Inflammatory macrophage treated with lipopolysaccharide for 4 hours (primary cell): ENCODE measurements around the gene BORCS5.
A peak's percentile ranks its signal among the peaks of the same experiment; 100 is the strongest.
"Not testable (repeated sequence)": the region's sequence is repeated elsewhere in the genome, so short reads cannot be mapped to it uniquely, and the experiment has no call there.

ENCODE experiments used
- DNase-seq: peaks from one replicate; pipeline ENCODE4 v3.0.0-alpha.2; 2020

Gene BORCS5

DNA sequence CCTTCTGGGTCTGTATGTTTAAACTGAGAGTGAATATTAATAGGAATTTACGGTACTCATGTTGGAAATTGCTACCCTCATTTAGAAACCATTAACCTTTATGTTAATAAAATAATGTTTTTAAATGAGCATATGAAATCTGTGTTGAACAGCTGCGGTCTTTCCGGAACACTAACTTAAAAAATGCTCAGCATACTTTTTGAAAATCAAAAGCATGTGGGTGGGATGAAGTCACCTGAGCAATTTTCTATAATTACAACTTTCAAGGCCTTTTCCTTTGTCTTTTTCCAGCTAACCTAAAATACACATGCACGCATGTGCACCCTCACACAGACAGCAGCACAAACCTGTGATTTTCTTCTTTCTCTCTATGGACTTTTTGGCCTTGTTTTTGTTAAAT is 39.8 kb downstream of the BORCS5 start:
- DNase-seq: no peak

DNA sequence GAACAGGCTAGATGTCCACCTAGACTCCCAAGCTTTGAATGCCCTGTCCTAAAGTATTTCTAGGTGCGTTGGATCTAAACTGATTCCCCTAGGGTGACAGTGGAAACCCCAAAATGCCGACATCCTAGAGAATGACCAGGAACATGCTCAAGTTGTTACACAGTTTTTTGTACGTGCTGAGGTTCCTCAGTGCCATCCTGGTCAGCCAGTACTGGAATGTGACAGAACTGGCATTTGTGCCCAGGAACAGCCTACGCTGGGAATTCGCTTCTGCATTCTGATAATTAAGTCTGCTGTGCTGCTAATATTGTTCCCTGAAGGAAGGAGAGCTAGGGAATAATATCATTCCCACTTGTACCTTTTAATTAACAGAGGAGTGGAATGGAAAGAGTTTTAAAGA is 40.3 kb downstream of the BORCS5 start:
- DNase-seq: no peak

- DNase-seq: peak; percentile 36
Observed at GRCh38 chr12:12398026-12398859, 41.4 kb downstream of the BORCS5 start.

DNA sequence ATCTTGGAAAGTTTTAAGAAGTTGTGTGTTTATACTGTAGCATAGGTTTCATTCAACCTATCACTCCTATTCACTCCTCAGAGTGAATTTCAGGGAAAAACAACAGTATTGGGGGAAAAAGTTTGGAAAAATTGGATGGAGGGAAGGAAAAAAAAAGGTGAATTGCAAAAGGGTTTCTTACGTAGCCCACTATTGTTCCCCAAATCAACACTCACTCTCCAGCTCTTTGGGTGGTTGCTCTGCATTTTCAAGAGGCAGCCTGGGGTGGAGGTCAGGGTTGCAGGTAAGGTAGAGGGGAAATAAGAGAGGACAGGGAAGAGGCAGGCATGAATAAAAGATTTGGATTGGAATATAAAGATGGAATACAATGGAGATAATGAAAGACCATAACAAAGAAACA is 42.3 kb downstream of the BORCS5 start:
- no peak for DNase-seq

GRCh38 chr12:12399776-12400305 is 43.0 kb downstream of the BORCS5 start:
- DNase-seq: no peak

DNA sequence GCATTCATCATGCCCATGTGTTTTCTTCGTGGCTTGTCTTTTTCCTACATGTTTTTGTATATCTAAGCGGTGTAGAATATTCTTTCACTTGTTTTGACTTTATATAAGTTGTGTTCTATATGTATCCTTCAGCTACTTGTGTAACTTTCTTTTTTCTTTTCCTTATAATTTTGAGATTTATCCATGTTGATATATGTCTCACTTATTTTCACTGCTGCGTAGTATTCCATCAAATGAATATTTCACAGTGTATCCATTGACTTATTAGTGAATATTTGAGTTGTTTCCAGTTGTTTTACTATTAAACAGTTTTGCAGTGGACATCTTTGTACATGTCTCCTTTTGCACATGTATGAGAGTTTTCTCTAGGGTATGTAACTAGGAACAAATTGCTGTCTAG is 43.9 kb downstream of the BORCS5 start:
- no peak for DNase-seq

DNA sequence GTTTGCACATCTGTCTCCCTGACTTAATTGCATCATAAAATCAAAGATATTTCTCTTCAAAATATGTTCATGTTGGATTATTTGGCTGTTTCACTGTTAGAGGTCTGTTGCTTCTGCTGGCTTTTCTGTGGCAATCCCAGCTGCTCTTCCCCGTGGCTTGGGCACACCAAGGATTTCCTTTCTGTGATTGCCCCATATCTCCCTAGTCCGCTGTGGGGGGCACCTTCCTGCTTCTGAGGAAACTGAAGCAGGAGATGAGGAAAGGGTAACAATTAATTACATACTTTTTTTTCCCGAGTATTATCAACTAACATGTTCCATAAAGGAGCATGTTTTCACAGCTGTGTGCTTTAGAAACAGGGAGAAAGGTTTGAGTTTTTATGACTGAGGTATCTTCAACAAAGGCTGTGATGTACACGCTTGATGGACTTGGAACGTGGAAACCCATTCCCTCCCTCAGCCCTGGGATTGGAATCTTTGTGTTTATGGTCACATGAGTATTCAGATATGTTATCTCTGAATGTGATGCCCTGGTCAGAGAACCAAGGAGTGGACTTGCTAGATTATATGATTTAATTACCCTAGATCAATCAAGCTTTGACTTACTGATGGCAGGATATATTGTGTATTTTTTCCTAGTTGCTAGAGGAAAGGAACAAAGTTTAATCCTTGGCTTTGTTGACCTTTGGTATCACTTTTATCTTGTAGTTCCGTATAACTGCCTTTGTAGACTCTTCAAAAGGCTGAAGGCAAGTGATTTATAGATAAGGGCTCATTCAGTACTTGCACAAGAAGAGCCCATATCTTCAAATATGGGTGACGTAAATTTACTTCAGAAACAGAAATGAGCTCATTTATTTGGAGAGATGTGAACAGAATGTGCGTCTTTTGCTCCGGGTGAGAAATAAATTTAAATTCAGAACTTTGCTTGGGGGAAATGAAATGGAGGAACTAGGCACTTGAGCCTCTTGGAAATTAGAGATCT is 46.7 kb downstream of the BORCS5 start:
- peak; percentile 39 for DNase-seq

DNA sequence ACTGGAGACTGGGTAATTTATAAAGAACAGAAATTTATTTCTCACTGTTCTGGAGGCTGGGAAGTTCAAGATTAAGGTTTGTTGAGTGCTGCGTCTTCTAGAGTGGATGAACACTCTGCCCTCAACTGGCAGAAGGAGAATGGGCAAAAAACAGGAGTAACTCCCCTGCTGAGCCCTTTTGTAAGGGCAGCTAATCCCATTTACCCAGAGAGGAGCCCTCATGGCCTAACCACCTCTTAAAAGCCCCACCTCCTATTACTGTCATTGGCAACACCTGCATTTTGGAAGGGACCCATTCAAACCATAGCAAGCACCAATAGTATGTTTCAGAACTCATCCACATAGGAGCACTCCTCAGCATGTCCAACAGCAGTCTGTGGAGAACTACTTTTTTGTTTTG is 47.4 kb downstream of the BORCS5 start:
- no peak for DNase-seq

- no peak for DNase-seq
Observed at GRCh38 chr12:12405882-12406281, 49.0 kb downstream of the BORCS5 start.

DNA sequence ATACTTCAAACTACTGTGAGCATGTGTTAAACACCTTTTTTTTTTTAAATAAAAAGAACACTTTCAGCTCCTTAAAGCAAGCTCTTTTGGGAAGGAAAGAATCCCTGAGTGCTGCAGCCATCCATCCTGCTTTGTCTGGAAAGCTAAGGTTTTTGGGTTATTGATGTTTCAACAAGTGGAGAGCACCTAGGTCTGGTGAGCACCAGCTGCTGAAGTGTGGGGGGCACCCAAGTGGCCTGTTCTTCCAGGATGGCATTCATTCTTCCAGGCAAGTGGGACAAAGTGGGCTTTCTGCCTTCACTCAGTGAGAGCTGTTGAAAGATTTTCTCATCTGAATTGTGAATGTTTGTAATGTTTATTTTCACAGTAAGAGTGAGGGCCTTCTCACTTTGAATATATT is 49.9 kb downstream of the BORCS5 start:
- DNase-seq: no peak

- DNase-seq: no peak
Observed at GRCh38 chr12:12408265-12408690, 51.4 kb downstream of the BORCS5 start.

DNA sequence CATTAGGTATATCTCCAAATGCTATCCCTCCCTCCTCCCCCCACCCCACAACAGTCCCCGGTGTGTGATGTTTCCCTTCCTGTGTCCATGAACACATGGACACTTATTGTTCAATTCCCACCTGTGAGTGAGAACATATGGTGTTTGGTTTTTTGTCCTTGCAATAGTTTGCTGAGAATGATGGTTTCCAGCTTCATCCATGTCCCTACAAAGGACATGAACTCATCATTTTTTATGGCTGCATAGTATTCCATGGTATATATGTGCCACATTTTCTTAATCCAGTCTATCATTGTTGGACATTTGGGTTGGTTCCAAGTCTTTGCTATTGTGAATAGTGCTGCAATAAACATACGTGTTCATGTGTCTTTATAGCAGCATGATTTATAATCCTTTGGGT is 52.5 kb downstream of the BORCS5 start:
- not testable (repeated sequence) for DNase-seq

DNA sequence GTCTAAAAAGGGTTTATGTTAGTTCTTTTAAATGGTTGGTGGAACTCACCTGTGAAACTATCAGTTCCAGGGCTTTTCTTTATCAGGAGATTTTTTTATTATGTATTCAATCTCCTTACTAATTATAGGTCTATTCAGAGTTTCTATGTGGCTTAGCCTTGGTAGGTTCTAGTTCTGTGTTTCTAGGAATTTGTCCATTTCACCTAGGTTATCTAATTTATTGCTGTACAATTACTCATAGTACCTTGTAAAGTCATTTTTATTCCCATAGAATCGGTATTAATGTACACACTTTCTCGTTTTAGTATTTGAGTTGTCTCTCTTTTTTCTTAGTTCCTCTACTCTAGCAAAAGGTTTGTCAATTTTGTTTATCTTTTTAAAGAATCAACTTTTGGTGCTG is 59.0 kb downstream of the BORCS5 start:
- DNase-seq: no peak

- not testable (repeated sequence) for DNase-seq
Observed at GRCh38 chr12:12419165-12419564, 62.3 kb downstream of the BORCS5 start.

GRCh38 chr12:12423367-12423766 is 66.5 kb downstream of the BORCS5 start:
- DNase-seq: no peak

DNA sequence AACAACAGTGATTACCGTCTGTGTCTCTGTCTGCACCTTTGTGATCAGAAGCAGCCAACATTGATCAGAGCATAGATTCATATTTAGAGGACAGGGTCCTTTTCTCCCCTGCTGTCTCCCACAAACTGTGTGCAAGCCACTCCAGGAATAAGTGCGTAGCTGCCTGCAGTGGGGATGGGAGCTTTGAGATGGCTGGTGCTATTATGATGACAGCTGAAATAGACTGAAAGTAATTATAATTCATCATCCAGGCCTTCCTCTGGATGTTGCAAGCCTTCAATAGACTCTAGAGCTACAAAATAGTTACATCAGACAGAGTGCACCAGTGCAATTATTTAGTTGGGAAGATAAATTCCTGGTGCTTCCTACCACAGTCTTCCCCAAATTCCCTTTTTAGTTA is 68.1 kb downstream of the BORCS5 start:
- DNase-seq: no peak

- DNase-seq: no peak
Observed at GRCh38 chr12:12425616-12426015, 68.7 kb downstream of the BORCS5 start.

GRCh38 chr12:12427568-12427967 is 70.7 kb downstream of the BORCS5 start:
- no peak for DNase-seq

- DNase-seq: no peak
Observed at GRCh38 chr12:12428047-12428446, 71.2 kb downstream of the BORCS5 start.

DNA sequence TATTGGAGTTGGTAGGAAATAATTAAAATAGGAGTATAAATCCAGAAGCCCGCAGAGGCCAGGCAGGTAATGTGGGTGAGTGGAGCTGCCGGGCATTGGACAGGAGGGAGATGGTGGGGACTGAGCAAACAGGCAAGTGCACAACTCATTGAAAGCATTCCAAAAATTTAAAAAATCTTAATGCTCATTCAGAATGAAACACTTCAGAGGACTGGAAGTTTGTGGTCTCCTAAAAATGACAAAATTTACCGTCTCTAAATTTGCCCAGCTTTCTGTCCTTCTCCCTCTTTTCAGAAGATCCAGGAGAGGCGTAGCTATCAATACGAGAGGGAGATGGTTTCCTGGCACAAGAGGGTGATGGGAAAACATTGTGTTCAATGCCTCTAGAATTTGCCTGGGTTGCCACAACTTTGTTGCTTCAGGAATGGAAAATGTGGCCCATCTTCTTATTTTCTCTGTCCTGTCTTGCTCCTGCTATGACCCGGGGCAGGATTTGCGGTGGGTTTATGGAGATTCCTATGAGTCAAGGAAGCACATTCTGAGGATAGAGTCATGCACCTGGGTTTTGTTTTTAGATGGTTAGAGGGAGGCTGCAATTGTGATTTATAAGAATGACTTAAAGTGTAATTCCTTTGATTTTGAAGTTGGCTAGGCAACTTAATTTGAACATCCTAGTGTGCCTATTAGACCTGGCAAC is 72.2 kb downstream of the BORCS5 start:
- DNase-seq: no peak

- no peak for DNase-seq
Observed at GRCh38 chr12:12432364-12432763, 75.5 kb downstream of the BORCS5 start.

DNA sequence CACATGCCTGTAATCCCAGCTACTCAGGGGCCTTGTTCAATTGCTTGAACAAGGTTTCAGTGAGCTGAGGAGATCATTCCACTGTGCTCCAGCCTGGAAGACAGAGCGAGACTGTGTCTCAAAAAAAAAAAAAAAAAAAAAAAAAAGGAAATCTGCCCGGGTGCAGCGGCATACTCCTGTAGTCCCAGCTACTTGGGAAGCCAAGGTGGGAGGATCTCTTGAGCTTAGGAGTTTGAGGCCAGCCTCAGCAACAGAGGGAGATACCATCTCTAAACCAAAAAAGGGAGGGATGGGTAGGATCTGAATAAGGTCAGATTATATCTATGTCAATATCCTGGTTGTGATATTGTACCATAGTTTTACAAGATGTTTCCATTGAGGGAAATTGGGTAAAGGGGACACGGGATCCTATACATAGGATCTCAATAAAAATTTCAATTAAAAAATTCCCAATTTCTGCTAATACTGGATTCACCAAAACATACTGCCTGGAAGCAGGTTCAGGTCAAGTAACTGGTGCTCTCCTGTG is 76.4 kb downstream of the BORCS5 start:
- DNase-seq: no peak
